ENCODE results near the gene HOXB7. TPM values are rescaled to one million over a fixed set of nuclear protein-coding genes. Genes with fewer than 3 reads are reported as not detected.

Gene HOXB7
- total RNA-seq, 1 donor from 2014 or later, result 0.22 TPM

DNA sequence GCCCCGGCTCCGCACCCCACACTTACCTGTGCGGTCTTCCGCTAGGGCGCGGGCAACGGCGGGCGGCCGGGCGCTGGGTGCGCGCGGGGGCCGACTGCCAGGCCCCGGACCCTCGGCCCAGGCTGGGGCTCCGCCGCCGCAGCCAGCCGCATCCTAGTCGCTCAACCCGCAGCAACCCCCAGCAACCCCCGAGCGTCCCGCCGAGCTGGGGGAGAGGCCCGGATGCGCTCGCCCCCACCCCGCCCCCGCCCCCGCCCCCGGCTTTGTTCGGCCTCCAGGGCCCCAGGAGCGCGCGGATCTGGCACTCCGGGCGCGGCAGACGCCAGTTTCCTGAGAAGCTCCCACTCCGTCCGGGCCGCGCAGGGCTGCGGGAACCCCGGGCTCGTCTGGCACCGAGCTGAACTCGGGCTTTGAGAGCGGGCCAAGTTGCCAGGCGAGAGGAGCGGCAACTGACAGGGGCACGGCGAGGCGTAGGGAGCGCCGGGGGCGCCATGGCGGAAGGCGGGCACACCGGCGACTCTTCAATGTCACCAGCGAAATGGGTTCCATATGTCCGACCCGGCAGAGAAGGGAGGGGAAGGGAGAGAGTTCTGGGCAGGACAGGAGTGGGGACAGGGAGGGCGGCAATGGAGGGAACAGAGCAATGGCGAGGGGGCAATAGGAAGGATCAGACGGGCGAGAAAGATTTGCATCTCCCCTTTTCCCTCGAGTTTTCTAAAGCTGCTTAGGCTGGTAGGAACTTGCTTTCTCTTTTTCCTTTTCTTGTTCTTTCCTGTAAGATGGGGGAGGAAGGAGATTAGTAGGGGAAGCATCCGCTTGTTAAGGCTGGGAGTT lies 46.4 kb downstream of the HOXB7 start:
- ATAC-seq (ENCODE audit: poor library complexity), result peak; percentile 31
- DNase-seq, result peak; percentile 40

GRCh38 chr17:48563867-48564187 lies 47.0 kb downstream of the HOXB7 start:
- intact Hi-C loops (cut with DNase I), result no loop called here
- ATAC-seq (ENCODE audit: poor library complexity), result no peak
- no peak for DNase-seq

More for the DNA sequence above, 46.4 kb downstream of the HOXB7 start:
- intact Hi-C loops (cut with DNase I), result no loop called here

DNA sequence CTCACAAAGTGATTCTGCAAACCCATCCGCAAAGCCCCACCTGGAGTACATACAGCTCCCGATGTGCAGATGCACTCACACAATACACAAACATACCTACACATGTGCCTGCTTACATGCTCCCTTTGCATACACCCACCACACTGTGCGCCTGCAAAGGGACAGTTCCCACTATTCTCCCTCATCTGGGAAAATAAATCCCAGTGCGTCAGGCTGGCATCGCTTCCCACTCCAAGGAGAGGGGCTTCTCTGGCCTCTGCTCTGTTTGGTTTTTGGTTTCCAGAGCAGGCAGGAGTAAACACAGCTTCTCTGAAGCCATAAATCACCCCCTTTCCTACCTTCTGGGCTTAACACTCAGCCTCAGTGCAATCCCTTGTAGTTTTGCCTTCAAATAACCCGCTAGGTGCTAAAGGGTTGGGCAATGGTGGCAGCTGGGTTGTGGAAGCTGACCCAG lies 47.4 kb downstream of the HOXB7 start:
- intact Hi-C loops (cut with DNase I), result no loop called here
- DNase-seq, result no peak
- no peak for ATAC-seq (ENCODE audit: poor library complexity)

GRCh38 chr17:48562934-48563333 lies 47.9 kb downstream of the HOXB7 start:
- no peak for ATAC-seq (ENCODE audit: poor library complexity)
- no peak for DNase-seq
- intact Hi-C loops (cut with DNase I), result no loop called here

DNA sequence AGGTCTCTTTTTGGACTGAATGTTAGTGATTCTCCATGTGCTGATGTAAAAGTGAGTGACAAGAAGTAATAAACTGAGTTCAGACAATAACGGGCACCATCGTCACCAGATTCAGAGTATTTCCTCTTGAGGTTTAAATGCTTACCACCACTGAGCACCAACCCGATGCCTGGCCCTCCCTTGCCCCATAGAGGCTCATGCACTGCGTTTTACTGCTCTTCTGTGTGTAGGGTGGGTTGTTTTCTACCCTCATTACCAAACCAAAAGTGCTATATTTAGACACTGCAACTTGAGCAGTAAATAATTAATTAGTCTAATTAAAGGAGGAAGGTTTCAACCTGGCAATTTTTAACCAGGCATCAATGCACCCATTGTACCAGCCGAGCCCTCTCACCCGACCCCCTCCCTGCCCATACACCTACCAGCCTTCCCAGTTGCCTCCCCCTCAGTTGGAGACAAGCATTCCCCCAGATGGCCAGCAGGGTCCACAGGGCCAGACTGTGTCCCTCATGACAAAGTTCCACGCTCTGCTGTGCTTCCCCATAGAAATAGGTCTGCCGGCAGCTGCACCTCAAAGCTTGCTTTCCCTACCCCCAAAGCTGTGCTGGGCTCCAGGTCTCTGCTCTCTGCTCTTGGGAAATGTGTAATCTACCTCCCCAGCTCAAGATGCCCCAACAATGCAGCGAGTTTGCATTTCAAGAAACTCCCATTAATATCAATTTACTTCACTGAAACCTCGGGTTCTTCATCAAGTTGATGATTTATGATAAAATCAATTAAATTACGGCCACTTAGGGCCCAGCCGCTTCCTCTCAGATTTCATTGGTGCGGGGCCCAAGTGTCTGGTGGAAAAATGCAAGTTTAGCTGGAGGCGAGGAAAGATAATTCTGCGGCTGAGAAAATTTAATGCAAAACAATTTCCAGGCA lies 48.7 kb downstream of the HOXB7 start:
- ATAC-seq (ENCODE audit: poor library complexity) (no peak), DNase-seq (peak; percentile 17)
- intact Hi-C loops (cut with DNase I), result no loop called here

DNA sequence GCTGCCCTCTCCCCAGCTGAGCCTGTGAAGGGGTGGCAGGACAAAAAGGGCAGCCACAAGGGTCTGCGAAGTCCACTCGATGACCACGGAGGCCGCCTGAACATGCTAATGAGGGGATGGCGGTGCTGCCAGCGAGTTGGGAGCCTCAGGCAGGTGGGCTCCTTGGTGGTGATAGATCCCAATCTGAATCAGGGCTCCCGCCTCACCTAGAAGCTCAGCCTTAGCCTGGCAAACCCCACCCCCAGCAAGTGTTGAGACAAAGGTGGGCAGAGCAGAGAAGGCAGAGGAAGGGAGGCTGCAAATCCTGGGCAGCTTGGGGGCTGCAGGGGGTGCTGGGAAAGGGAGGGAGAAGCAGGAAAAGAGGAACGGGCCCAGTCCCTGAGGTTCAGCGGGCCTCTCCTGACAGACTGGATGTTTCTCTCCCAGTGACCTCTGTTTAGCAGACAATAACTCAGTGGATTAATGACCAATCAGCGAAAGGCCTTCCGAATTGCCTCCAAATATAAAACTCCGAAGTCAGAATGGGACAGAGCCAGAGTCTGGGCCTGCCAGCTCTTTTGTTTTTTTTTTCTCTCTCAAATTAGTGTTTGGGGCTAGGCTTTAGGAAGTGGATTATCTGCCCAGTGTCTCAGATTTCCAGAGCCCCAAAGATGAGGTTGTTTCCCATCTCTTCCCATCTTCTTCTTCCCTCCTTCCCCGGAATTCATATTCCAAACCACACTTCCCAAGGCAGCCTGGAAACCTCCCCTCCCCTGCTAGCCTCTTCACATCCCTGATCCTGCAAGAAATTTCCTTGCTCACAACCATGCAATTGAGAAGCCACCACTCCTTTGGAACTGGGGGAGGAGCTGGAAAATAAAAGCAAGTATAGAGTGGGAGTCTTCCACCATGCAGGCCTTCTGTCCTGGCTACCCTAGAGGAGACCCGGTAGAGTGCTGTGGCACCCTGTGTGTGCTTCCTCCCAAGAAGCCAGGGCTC lies 50.7 kb downstream of the HOXB7 start:
- intact Hi-C loops (cut with DNase I), result no loop called here
- DNase-seq, result peak; percentile 20

GRCh38 chr17:48559122-48559839 lies 51.5 kb downstream of the HOXB7 start:
- ATAC-seq (ENCODE audit: poor library complexity) (no peak), DNase-seq (no peak)
- intact Hi-C loops (cut with DNase I), result no loop called here

More for the DNA sequence above, 50.7 kb downstream of the HOXB7 start:
- ATAC-seq (ENCODE audit: poor library complexity), result no peak

- ATAC-seq (ENCODE audit: poor library complexity), result no peak
- intact Hi-C loops (cut with DNase I), result no loop called here
Measured at GRCh38 chr17:48558831-48559121, 52.0 kb downstream of the HOXB7 start.

DNA sequence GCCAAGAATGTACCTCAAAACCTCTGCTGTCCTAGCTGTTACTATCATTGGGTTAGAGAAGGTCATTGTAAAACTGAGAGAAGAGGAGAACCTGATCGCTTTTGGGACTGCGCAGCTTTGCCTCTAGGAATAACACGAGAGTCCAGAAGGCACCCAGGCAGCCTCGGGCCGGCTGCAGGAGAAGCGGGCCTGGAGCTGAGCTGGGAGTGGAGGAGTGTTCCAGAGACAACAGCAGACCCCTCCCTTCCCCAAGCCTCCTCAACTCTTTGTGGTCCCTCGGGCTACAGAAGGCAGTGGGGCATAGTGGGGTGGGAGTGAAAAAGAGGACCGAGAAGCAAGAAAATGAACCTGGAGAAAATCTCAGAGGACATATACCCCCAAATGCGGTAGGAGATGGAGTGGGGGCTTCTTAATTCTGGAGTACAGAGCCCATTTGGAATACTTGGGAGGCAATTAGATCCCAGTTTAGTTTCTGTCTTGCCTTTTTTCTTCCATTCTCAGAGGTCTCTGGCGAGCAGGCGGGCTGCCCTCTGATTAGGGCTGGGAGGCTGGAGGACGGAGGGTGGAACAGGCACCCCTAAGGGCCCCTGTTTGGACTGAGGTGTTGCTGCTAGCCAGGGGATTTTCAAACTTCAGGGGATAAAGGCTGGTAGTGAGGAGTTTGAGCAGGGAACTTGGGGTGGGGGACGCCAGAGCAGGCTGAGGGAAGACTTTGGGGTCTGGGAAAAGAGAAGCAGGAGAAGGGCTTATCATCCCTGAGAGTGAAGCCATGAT lies 52.6 kb downstream of the HOXB7 start:
- DNase-seq (no peak), ATAC-seq (ENCODE audit: poor library complexity) (no peak)
- intact Hi-C loops (cut with DNase I), result no loop called here

More at GRCh38 chr17:48558831-48559121, 52.0 kb downstream of the HOXB7 start:
- DNase-seq, result no peak

Small RNA genes within 50 kb of the gene (microRNA-seq; reads per million reads assigned to microRNA genes)
- gene MIR196A1, result not detected

Other genes starting within 250 kb of the HOXB7 start
- gene SKAP1, start 180.8 kb downstream of the HOXB7 start, total RNA-seq, result 0.70 TPM
- not detected for gene HOXB1, start 80.0 kb downstream of the HOXB7 start, total RNA-seq
- 2.7 TPM for gene HOXB2, start 65.9 kb downstream of the HOXB7 start, total RNA-seq
- gene HOXB4, start 32.7 kb downstream of the HOXB7 start, total RNA-seq, result 0.75 TPM
- 1.6 TPM for gene HOXB3, start 20.8 kb downstream of the HOXB7 start, total RNA-seq
- gene HOXB5, start 17.2 kb downstream of the HOXB7 start, total RNA-seq, result 0.13 TPM
- gene HOXB6, start 6.0 kb downstream of the HOXB7 start, total RNA-seq, result 0.78 TPM
- not detected for gene HOXB8, start 4.3 kb upstream of the HOXB7 start, total RNA-seq
- not detected for gene HOXB9, start 15.3 kb upstream of the HOXB7 start, total RNA-seq
- not detected for gene PRAC1, start 111.5 kb upstream of the HOXB7 start, total RNA-seq
- not detected for gene PRAC2, start 112.2 kb upstream of the HOXB7 start, total RNA-seq
- not detected for gene HOXB13, start 117.7 kb upstream of the HOXB7 start, total RNA-seq
- gene TTLL6, start 206.2 kb upstream of the HOXB7 start, total RNA-seq, result not detected
- 341 TPM for gene CALCOCO2, start 220.0 kb upstream of the HOXB7 start, total RNA-seq

Measured in Right ventricle myocardium superior (tissue), 1 donor.